CD4-positive, alpha-beta memory T cell (primary cell): ENCODE data around the gene CCDC3. TPM values are rescaled to one million over a fixed set of nuclear protein-coding genes. Genes with fewer than 3 reads are reported as not detected.

ENCODE experiments used
- CTCF ChIA-PET: fragments of 350-600 bp; sonication (Branson Sonifier 250); formaldehyde crosslinking; loops from one replicate; lab custom pipeline; 2021; ENCODE audit warnings: inconsistent platforms; ENCODE audit not compliant: partially characterized antibody; lab: Charles Lee
- POLR2A ChIA-PET: fragments of 350-600 bp; sonication (Branson Sonifier 250); formaldehyde crosslinking; loops from one replicate; lab custom pipeline; 2021; ENCODE audit not compliant: partially characterized antibody; lab: Charles Lee
- DNase-seq, 5 donors: peaks; one replicate each; pipeline versions ENCODE4 v3.0.0 to v3.0.0-alpha.2; 2020 to 2022; ENCODE audit warnings: mixed read lengths in 1 of 5
- H3K27ac ChIP-seq: one replicate; pipeline ENCODE4 v1.7.0; 2013; ENCODE audit warnings: low read depth, low read length
- H3K27me3 ChIP-seq: 2 replicates; pipeline ENCODE4 v1.7.0; 2013; ENCODE audit warnings: mild to moderate bottlenecking, low read length, moderate library complexity; ENCODE audit not compliant: insufficient read depth
- H3K36me3 ChIP-seq: 2 replicates; pipeline ENCODE4 v1.7.0; 2013; ENCODE audit warnings: mild to moderate bottlenecking, low read length, moderate library complexity; ENCODE audit not compliant: insufficient read depth
- H3K4me1 ChIP-seq: 2 replicates; pipeline ENCODE4 v1.7.0; 2013; ENCODE audit warnings: mild to moderate bottlenecking, low read length, moderate library complexity; ENCODE audit not compliant: insufficient read depth
- H3K4me3 ChIP-seq, 2 donors: one replicate each; pipeline ENCODE4 v1.7.0; 2013; ENCODE audit warnings: low read length in 2 of 2, mild to moderate bottlenecking in 1 of 2
- H3K9me3 ChIP-seq, 2 donors: one replicate each; pipeline ENCODE4 v1.7.0; 2013; ENCODE audit warnings: low read length in 2 of 2, control low read depth in 1 of 2; ENCODE audit not compliant: control insufficient read depth in 1 of 2
- H3K27ac Mint-ChIP-seq, 7 donors: one replicate each; pipeline ENCODE4 v1.8.0; 2020 to 2021; ENCODE audit warnings: mixed read lengths in 7 of 7, mild to moderate bottlenecking in 6 of 7, inconsistent platforms in 3 of 7, moderate library complexity in 3 of 7
- H3K27me3 Mint-ChIP-seq, 2 donors: one replicate each; pipeline ENCODE4 v1.8.0; 2020 to 2021; ENCODE audit warnings: mixed read lengths in 2 of 2
- H3K36me3 Mint-ChIP-seq, 2 donors: one replicate each; pipeline ENCODE4 v1.8.0; 2020 to 2021; ENCODE audit warnings: mixed read lengths in 2 of 2, inconsistent platforms in 1 of 2, mild to moderate bottlenecking in 1 of 2
- H3K4me1 Mint-ChIP-seq, 4 donors: one replicate each; pipeline ENCODE4 v1.8.0; 2020 to 2021; ENCODE audit warnings: mixed read lengths in 4 of 4, mild to moderate bottlenecking in 1 of 4
- H3K4me3 Mint-ChIP-seq, 8 donors: one replicate each; pipeline ENCODE4 v1.8.0; 2020 to 2021; ENCODE audit warnings: mixed read lengths in 8 of 8, mild to moderate bottlenecking in 7 of 8, moderate library complexity in 6 of 8, inconsistent platforms in 3 of 8
- H3K9me3 Mint-ChIP-seq, 8 donors: one replicate each; pipeline ENCODE4 v1.8.0; 2020 to 2021; ENCODE audit warnings: mixed read lengths in 8 of 8, mild to moderate bottlenecking in 5 of 8, inconsistent platforms in 3 of 8, moderate library complexity in 1 of 8
- intact Hi-C: fragments of 100-400 bp; cut with micrococcal nuclease; formaldehyde crosslinking; loops from one replicate; pipeline ENCODE4 v1.15.1; 2023
- polyA plus RNA-seq, 2 donors: library from polyadenylated mRNA; unstranded; fragments of 300-500 nt; fragmentation: Illumina TruSeq; gene quantifications; one replicate each; pipeline ENCODE4 v1.2.3, GENCODE V29; 2021
- total RNA-seq, 2 experiments: library from RNA; stranded (reverse); gene quantifications; one replicate each; pipeline ENCODE4 v1.2.3, GENCODE V29; 2021

The CCDC3 gene
- total and polyA plus RNA-seq, 4 experiments from 2014 or later: not detected

DNA sequence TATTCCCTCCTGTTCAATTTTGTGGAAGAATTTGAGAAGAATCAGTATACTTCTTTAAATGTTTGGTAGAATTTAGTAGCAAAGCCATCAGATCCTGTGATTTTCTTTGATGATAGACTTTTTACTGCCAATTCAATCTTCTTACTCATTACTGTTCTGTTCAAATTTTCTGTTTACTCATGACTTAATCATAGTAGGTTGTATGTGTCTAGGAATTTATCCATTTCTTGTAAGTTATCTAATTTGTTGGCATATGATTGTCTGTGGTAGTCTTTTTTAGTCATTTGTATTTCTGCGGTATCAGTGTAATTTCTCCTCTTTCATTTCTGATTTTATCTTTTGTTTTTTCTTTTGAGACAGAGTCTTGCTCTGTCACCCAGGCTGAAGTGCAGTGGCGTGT lies 87.4 kb downstream of the CCDC3 start:
- H3K27ac Mint-ChIP-seq: no peak overlapping the region
- DNase-seq: no peak
- peaks cover 13% of the 10 kb centered on the region in 2 donors for H3K27me3 Mint-ChIP-seq
- no peaks in the 10 kb centered on the region for H3K4me1 Mint-ChIP-seq
- Histone ChIP-seq H3K9me3 (no peaks in the 10 kb centered on the region), H3K4me1 (no peaks in the 10 kb centered on the region), H3K4me3 (no peak overlapping the region), H3K27me3 (no peaks in the 10 kb centered on the region), H3K27ac (no peak overlapping the region), H3K36me3 (no peaks in the 10 kb centered on the region)
- H3K9me3 Mint-ChIP-seq: peaks cover 0 to 8% (median 5%) of the 10 kb centered on the region in 8 donors
- H3K4me3 Mint-ChIP-seq: no peak overlapping the region
- H3K36me3 Mint-ChIP-seq: no peaks in the 10 kb centered on the region
- ChIA-PET CTCF (no interaction called here), POLR2A (no interaction called here)
- intact Hi-C loops: no loop called here

DNA sequence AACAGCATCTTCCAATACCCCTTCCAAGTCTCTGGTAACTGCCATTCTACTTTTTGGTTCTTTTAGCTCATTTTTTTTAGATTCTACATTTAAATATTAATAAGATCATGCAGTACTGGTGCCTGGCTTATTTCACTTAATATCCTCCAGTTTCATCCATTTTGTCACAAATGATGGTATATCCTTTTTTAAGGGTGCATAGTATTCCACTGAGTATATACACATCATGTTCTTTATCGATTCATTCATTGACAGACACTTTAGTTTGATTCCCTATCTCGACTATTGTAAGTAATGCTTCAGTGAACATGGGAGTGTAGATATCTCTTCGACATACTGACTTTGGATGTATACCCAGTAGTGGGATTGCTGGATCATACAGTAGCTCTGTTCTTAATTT lies 89.7 kb downstream of the CCDC3 start:
- Mint-ChIP-seq H3K9me3 (peaks cover 0 to 8% (median 5%) of the 10 kb centered on the region in 8 donors), H3K4me1 (no peaks in the 10 kb centered on the region), H3K27me3 (peaks cover 6 to 17% of the 10 kb centered on the region in 2 donors), H3K27ac (no peak overlapping the region), H3K36me3 (no peaks in the 10 kb centered on the region), H3K4me3 (no peak overlapping the region)
- Histone ChIP-seq H3K27me3 (no peaks in the 10 kb centered on the region), H3K27ac (no peak overlapping the region), H3K9me3 (no peaks in the 10 kb centered on the region), H3K4me3 (no peak overlapping the region), H3K4me1 (no peaks in the 10 kb centered on the region), H3K36me3 (no peaks in the 10 kb centered on the region)
- no peak for DNase-seq
- CTCF ChIA-PET: interaction anchor here (2.6 kb wide), 1 partner anchor 10 kb away, joined by 8 read pairs; no protein-coding TSS in a partner anchor
- POLR2A ChIA-PET: no interaction called here
- intact Hi-C loops: no loop called here

GRCh38 chr10:12910835-12911234 lies 90.7 kb downstream of the CCDC3 start:
- Histone ChIP-seq H3K36me3 (no peaks in the 10 kb centered on the region), H3K27me3 (no peaks in the 10 kb centered on the region), H3K4me3 (no peak overlapping the region), H3K4me1 (no peaks in the 10 kb centered on the region), H3K9me3 (no peaks in the 10 kb centered on the region), H3K27ac (no peak overlapping the region)
- DNase-seq: no peak
- H3K27ac Mint-ChIP-seq: no peak overlapping the region
- H3K36me3 Mint-ChIP-seq: no peaks in the 10 kb centered on the region
- no peak overlapping the region for H3K4me3 Mint-ChIP-seq
- peaks cover 0 to 8% (median 5%) of the 10 kb centered on the region in 8 donors for H3K9me3 Mint-ChIP-seq
- intact Hi-C loops: no loop called here
- H3K27me3 Mint-ChIP-seq: peaks cover 6 to 18% of the 10 kb centered on the region in 2 donors
- ChIA-PET CTCF (interaction anchor here (2.6 kb wide), 1 partner anchor 9 kb away, joined by 8 read pairs; no protein-coding TSS in a partner anchor), POLR2A (no interaction called here)
- no peaks in the 10 kb centered on the region for H3K4me1 Mint-ChIP-seq

DNA sequence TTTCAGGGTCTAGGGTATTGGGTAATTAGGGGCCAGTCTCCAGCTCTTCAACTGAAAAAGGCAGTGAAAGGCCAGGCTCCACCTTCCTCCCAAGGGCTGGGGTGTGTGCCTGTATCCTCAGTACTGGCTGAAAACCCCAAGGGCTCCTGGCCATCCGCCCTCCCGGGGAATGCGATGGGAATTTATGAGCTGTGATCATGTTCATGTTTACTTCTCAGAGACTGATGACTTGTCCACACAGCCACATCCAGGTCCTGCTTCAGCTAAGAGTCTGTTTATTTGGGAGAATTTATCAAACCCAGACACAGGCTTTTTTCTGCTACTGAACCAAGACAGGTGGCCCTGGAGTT lies 91.7 kb downstream of the CCDC3 start:
- Mint-ChIP-seq H3K27ac (no peak overlapping the region), H3K27me3 (peaks cover 5 to 16% of the 10 kb centered on the region in 2 donors), H3K4me3 (no peak overlapping the region), H3K36me3 (no peaks in the 10 kb centered on the region), H3K4me1 (no peaks in the 10 kb centered on the region), H3K9me3 (peaks cover 0 to 8% (median 5%) of the 10 kb centered on the region in 8 donors)
- POLR2A ChIA-PET: no interaction called here
- H3K4me1 ChIP-seq: no peaks in the 10 kb centered on the region
- CTCF ChIA-PET: interaction anchor here (2.6 kb wide), 1 partner anchor 8 kb away, joined by 8 read pairs; no protein-coding TSS in a partner anchor
- no peak overlapping the region for H3K4me3 ChIP-seq
- intact Hi-C loops: no loop called here
- no peak overlapping the region for H3K27ac ChIP-seq
- DNase-seq: no peak
- H3K36me3 ChIP-seq: no peaks in the 10 kb centered on the region
- H3K27me3 ChIP-seq: no peaks in the 10 kb centered on the region
- no peaks in the 10 kb centered on the region for H3K9me3 ChIP-seq

DNA sequence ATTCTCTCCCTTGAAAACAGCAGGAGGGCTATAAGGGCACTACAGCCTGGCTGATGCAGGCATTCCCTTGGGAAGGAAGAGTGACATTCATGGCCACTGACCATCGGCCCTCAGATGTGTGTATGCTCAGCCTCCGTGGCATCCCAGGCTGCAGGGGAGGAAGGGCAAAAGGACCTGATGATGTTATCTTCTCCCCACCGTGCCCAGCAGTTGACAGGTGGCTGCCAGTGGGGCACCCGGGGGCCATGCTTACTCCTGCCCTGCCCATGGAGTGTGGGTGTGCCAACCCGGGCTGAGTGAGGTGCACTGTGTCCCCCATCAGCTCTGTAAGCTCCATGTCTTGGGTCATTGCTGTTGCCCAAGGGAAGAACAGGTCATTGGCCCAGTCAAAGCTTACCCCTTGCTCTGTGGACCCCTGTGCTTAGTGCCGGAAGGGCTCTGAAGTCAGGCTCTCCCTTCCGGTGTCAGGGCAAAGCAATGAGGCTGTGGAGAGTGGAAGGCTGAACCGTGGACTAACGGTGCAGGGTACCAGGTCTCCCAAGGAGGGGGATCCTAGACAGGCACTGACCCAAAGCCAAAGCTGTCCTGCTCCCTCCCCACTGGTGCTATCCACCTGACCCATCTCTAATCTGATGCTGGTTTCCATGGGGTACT lies 92.2 kb downstream of the CCDC3 start:
- Mint-ChIP-seq H3K9me3 (peaks cover 0 to 8% (median 5%) of the 10 kb centered on the region in 8 donors), H3K27ac (no peak overlapping the region), H3K27me3 (peaks cover 5 to 18% of the 10 kb centered on the region in 2 donors), H3K36me3 (no peaks in the 10 kb centered on the region), H3K4me1 (no peaks in the 10 kb centered on the region), H3K4me3 (no peak overlapping the region)
- DNase-seq: no peak
- Histone ChIP-seq H3K4me1 (no peaks in the 10 kb centered on the region), H3K27ac (no peak overlapping the region), H3K4me3 (no peak overlapping the region), H3K36me3 (no peaks in the 10 kb centered on the region), H3K9me3 (no peaks in the 10 kb centered on the region), H3K27me3 (no peaks in the 10 kb centered on the region)
- POLR2A ChIA-PET: no interaction called here
- CTCF ChIA-PET: no interaction called here
- intact Hi-C loops: no loop called here

DNA sequence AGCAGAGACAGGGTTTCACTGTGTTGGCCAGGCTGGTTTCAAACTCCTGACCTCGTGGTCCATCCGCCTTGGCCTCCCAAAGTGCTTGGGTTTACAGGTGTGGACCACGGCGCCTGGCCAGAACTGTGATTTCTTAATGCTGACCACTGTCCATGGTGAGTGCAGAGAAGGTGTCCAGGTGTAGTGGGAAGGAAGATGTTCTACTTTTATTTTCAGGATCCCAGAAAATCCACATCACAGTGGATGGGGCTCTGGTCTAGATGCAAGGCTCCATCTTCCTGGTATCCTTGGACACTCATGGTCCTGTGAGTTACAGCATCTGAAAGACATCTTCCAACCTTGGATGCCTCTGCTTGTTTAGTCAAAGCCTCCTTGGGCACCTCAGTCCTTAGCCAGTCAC lies 92.7 kb downstream of the CCDC3 start:
- H3K4me3 ChIP-seq: no peak overlapping the region
- peaks cover 0 to 8% (median 5%) of the 10 kb centered on the region in 8 donors for H3K9me3 Mint-ChIP-seq

DNA sequence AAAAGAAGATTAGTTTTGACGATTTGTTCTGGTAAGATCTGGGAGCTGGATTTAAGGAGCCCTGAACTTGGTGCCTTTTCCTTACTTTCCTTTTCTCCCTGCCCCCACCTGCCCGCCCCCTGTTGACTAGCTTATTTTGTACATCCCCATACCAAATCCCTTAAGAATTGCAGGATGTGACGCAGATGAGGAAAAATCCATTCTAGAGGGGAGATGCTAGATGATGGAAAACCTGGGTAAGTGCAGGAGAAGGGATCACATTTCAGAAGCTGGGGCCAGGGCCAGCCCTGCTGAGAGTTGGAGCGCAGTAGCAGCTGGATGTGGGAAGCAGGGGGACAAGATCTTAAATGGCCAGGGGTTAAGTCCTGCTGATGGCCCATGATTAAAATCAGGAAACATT lies 93.9 kb downstream of the CCDC3 start:
- no peaks in the 10 kb centered on the region for H3K36me3 ChIP-seq
- H3K9me3 Mint-ChIP-seq: peaks cover 0 to 8% (median 4%) of the 10 kb centered on the region in 8 donors
- H3K27me3 ChIP-seq: no peaks in the 10 kb centered on the region
- no peak overlapping the region for H3K4me3 Mint-ChIP-seq
- H3K4me1 ChIP-seq: no peaks in the 10 kb centered on the region
- ChIA-PET CTCF (no interaction called here), POLR2A (no interaction called here)
- intact Hi-C loops: no loop called here
- no peaks in the 10 kb centered on the region for H3K4me1 Mint-ChIP-seq
- no peak overlapping the region for H3K4me3 ChIP-seq
- no peaks in the 10 kb centered on the region for H3K36me3 Mint-ChIP-seq
- no peak overlapping the region for H3K27ac Mint-ChIP-seq
- no peaks in the 10 kb centered on the region for H3K9me3 ChIP-seq
- H3K27ac ChIP-seq: no peak overlapping the region
- no peak for DNase-seq
- H3K27me3 Mint-ChIP-seq: peaks cover 5 to 16% of the 10 kb centered on the region in 2 donors

More for the DNA sequence above, 92.7 kb downstream of the CCDC3 start:
- no peaks in the 10 kb centered on the region for H3K27me3 ChIP-seq
- DNase-seq: no peak
- H3K36me3 ChIP-seq: no peaks in the 10 kb centered on the region
- Mint-ChIP-seq H3K4me3 (no peak overlapping the region), H3K27ac (no peak overlapping the region), H3K4me1 (no peaks in the 10 kb centered on the region), H3K36me3 (no peaks in the 10 kb centered on the region), H3K27me3 (peaks cover 5 to 16% of the 10 kb centered on the region in 2 donors)
- no peaks in the 10 kb centered on the region for H3K4me1 ChIP-seq
- CTCF ChIA-PET: no interaction called here
- POLR2A ChIA-PET: no interaction called here
- no peaks in the 10 kb centered on the region for H3K9me3 ChIP-seq
- H3K27ac ChIP-seq: no peak overlapping the region
- intact Hi-C loops: no loop called here
